Esophagus muscularis mucosa (tissue), 4 donors: ENCODE measurements around the gene PFKFB3. TPM values are rescaled to one million over a fixed set of nuclear protein-coding genes. Genes with fewer than 3 reads are reported as not detected.

Experiments used
- DNase-seq: peaks from one replicate; pipeline ENCODE4 v3.0.0-alpha.2; 2017; ENCODE audit errors: extremely low spot score
- H3K27ac ChIP-seq, 4 donors: fragments of 200-600 bp; sonication (generic); replicated peaks in 1 of 4; 1 replicate in 3 of 4; 2 replicates in 1 of 4; pipeline ENCODE4 v1.5.1; 2016 to 2019; ENCODE audit warnings: mild to moderate bottlenecking in 1 of 4
- H3K27me3 ChIP-seq, 4 donors: fragments of 200-600 bp; sonication (generic); one replicate each; pipeline versions ENCODE4 v1.5.1 to v1.6.0; 2016 to 2019
- H3K36me3 ChIP-seq, 4 donors: fragments of 200-600 bp; sonication (generic); one replicate each; pipeline ENCODE4 v1.5.1; 2016 to 2019
- H3K4me1 ChIP-seq, 4 donors: fragments of 200-600 bp; sonication (generic); one replicate each; pipeline ENCODE4 v1.5.1; 2016 to 2019
- H3K4me3 ChIP-seq, 4 donors: fragments of 200-600 bp; sonication (generic); 1 replicate in 2 of 4; 2 replicates in 2 of 4; pipeline ENCODE4 v1.5.1; 2016 to 2019; ENCODE audit warnings: mild to moderate bottlenecking in 4 of 4, moderate library complexity in 1 of 4
- H3K9me3 ChIP-seq, 4 donors: fragments of 200-600 bp; sonication (generic); 1 replicate in 3 of 4; 2 replicates in 1 of 4; pipeline ENCODE4 v1.5.1; 2016 to 2019
- EP300 ChIP-seq: sonication (generic); formaldehyde crosslinking; IDR thresholded peaks from one replicate; pipeline ENCODE4 v1.6.1; 2017; ENCODE audit warnings: antibody characterized with exemption
- POLR2A ChIP-seq: fragments of 450-650 bp; IDR thresholded peaks from one replicate; pipeline ENCODE4 v1.6.1; 2017; ENCODE audit warnings: antibody characterized with exemption, moderate library complexity, mild to moderate bottlenecking, low read depth
- POLR2AphosphoS5 ChIP-seq, 2 donors: sonication (generic); formaldehyde crosslinking; IDR thresholded peaks; one replicate each; pipeline ENCODE4 v1.6.1; 2017; ENCODE audit warnings: antibody characterized with exemption in 2 of 2
- WGBS: methylation state at CpG from one replicate; pipeline ENCODE4 v1.1.5; 2018; 5-methylcytosine and 5-hydroxymethylcytosine counted together
- intact Hi-C: fragments of 100-400 bp; cut with DNase I; formaldehyde crosslinking; loops from one replicate; pipeline ENCODE4 v1.15.1; 2023
- total RNA-seq, 4 donors: library from RNA; depleted of rRNA; stranded (reverse); fragments of >200 nt; gene quantifications; one replicate each; pipeline versions ENCODE4 v1.1.0 to v1.2.1, GENCODE V29; 2016
- TF ChIP-seq, protein P1 (sequence below), 3 experiments: fragments of 200-600 bp in 2 of 3; fragments of 450-650 bp in 1 of 3; sonication (generic) in 2 of 3; IDR thresholded peaks; one replicate each; pipeline ENCODE4 v1.5.1; 2017 to 2019; ENCODE audit warnings: antibody characterized with exemption in 3 of 3, mild to moderate bottlenecking in 2 of 3, moderate library complexity in 1 of 3

Gene PFKFB3
- total RNA-seq, 4 donors from 2014 or later: 22.4 to 49.1 (median 37.9) TPM

GRCh38 chr10:6208799-6209235 lies 6.1 kb downstream of the PFKFB3 start:
- Histone ChIP-seq H3K27me3 (no peaks in the 10 kb centered on the region), H3K4me1 (peaks cover 38 to 54% (median 46%) of the 10 kb centered on the region in 4 donors), H3K36me3 (peaks cover 0 to 6% (median 5%) of the 10 kb centered on the region in 4 donors), H3K9me3 (no peaks in the 10 kb centered on the region), H3K4me3 (no peak overlapping the region), H3K27ac (peak overlapping the region in 1 of 4 donors; percentile 6)
- DNase-seq: no peak
- intact Hi-C loops: no loop called here
- WGBS: 68% methylated on average over 4 of the region's 12 CpGs
- TF ChIP-seq POLR2A (no peak), POLR2AphosphoS5 (IDR thresholded peaks at IDR 0.05) (no peak), EP300 (no peak)
- TF ChIP-seq, protein P1, sequence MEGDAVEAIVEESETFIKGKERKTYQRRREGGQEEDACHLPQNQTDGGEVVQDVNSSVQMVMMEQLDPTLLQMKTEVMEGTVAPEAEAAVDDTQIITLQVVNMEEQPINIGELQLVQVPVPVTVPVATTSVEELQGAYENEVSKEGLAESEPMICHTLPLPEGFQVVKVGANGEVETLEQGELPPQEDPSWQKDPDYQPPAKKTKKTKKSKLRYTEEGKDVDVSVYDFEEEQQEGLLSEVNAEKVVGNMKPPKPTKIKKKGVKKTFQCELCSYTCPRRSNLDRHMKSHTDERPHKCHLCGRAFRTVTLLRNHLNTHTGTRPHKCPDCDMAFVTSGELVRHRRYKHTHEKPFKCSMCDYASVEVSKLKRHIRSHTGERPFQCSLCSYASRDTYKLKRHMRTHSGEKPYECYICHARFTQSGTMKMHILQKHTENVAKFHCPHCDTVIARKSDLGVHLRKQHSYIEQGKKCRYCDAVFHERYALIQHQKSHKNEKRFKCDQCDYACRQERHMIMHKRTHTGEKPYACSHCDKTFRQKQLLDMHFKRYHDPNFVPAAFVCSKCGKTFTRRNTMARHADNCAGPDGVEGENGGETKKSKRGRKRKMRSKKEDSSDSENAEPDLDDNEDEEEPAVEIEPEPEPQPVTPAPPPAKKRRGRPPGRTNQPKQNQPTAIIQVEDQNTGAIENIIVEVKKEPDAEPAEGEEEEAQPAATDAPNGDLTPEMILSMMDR (IDR thresholded peaks at IDR 0.05): no peak

- 86% methylated on average over 6 of the region's 6 CpGs for WGBS
Observed at GRCh38 chr10:6211341-6211670, 8.6 kb downstream of the PFKFB3 start.

GRCh38 chr10:6211671-6212635 lies 9.2 kb downstream of the PFKFB3 start:
- H3K27me3 ChIP-seq: no peaks in the 10 kb centered on the region
- WGBS: 52% methylated on average over 21 of the region's 30 CpGs
- intact Hi-C loops: no loop called here
- no peaks in the 10 kb centered on the region for H3K9me3 ChIP-seq
- H3K4me3 ChIP-seq: peak overlapping the region; percentile 14 to 38 (median 24)
- no peak for DNase-seq
- TF ChIP-seq EP300 (no peak), POLR2AphosphoS5 (IDR thresholded peaks at IDR 0.05) (peak; percentile 47 to 73), POLR2A (no peak)
- TF ChIP-seq, protein P1 (IDR thresholded peaks at IDR 0.05): no peak
- peaks cover 19 to 34% (median 27%) of the 10 kb centered on the region in 4 donors for H3K4me1 ChIP-seq
- peak overlapping the region; percentile 68 to 75 (median 71) for H3K27ac ChIP-seq
- peaks cover 16 to 38% (median 36%) of the 10 kb centered on the region in 4 donors for H3K36me3 ChIP-seq

More at GRCh38 chr10:6211341-6211670, 8.6 kb downstream of the PFKFB3 start:
- intact Hi-C loops: no loop called here
- TF ChIP-seq POLR2A (no peak), POLR2AphosphoS5 (IDR thresholded peaks at IDR 0.05) (no peak), EP300 (no peak)
- TF ChIP-seq, protein P1 (IDR thresholded peaks at IDR 0.05): no peak
- Histone ChIP-seq H3K36me3 (peaks cover 10 to 31% (median 30%) of the 10 kb centered on the region in 4 donors), H3K27me3 (no peaks in the 10 kb centered on the region), H3K4me1 (peaks cover 19 to 34% (median 27%) of the 10 kb centered on the region in 4 donors), H3K9me3 (no peaks in the 10 kb centered on the region), H3K27ac (peak overlapping the region; percentile 68 to 75 (median 71)), H3K4me3 (no peak overlapping the region)
- no peak for DNase-seq

- peaks cover 19 to 33% (median 26%) of the 10 kb centered on the region in 4 donors for H3K4me1 ChIP-seq
- H3K36me3 ChIP-seq: peaks cover 25 to 46% (median 45%) of the 10 kb centered on the region in 4 donors
- H3K27me3 ChIP-seq: no peaks in the 10 kb centered on the region
- 94% methylated on average over 3 of the region's 3 CpGs for WGBS
- H3K27ac ChIP-seq: peak overlapping the region; percentile 68 to 75 (median 71)
- intact Hi-C loops: no loop called here
- H3K4me3 ChIP-seq: no peak overlapping the region
- no peaks in the 10 kb centered on the region for H3K9me3 ChIP-seq
- TF ChIP-seq POLR2A (no peak), POLR2AphosphoS5 (IDR thresholded peaks at IDR 0.05) (no peak), EP300 (no peak)
- TF ChIP-seq, protein P1 (IDR thresholded peaks at IDR 0.05): no peak
- no peak for DNase-seq
Observed at GRCh38 chr10:6212806-6213205, 10.1 kb downstream of the PFKFB3 start.
